Effector memory CD4-positive, alpha-beta T cell (primary cell): ENCODE data around the gene OR52H1.

Experiments
- DNase-seq, 3 donors: peaks; one replicate each; pipeline ENCODE4 v3.0.0-alpha.2; 2020
- H3K27ac ChIP-seq: 2 replicates; pipeline ENCODE4 v1.7.0; 2013; ENCODE audit warnings: mild to moderate bottlenecking, low read length, moderate library complexity; ENCODE audit not compliant: insufficient read depth, poor library complexity, severe bottlenecking
- H3K27me3 ChIP-seq: replicated peaks from 2 replicates; pipeline ENCODE4 v1.7.0; 2013; ENCODE audit warnings: mild to moderate bottlenecking, low read length; ENCODE audit not compliant: insufficient read depth, control insufficient read depth, poor library complexity, severe bottlenecking
- H3K36me3 ChIP-seq: 2 replicates; pipeline ENCODE4 v1.7.0; 2013; ENCODE audit warnings: mild to moderate bottlenecking, low read length, moderate library complexity; ENCODE audit not compliant: control insufficient read depth, insufficient read depth
- H3K4me1 ChIP-seq: 2 replicates; pipeline ENCODE4 v1.7.0; 2013; ENCODE audit warnings: low read length, mild to moderate bottlenecking; ENCODE audit not compliant: control insufficient read depth, insufficient read depth, poor library complexity, severe bottlenecking
- H3K4me3 ChIP-seq: 2 replicates; pipeline ENCODE4 v1.7.0; 2013; ENCODE audit warnings: low read length, low read depth, mild to moderate bottlenecking; ENCODE audit not compliant: insufficient read depth, poor library complexity, severe bottlenecking
- H3K9me3 ChIP-seq: 2 replicates; pipeline ENCODE4 v1.7.0; 2013; ENCODE audit warnings: mild to moderate bottlenecking, low read length, moderate library complexity; ENCODE audit not compliant: control insufficient read depth

OR52H1 gene

DNA sequence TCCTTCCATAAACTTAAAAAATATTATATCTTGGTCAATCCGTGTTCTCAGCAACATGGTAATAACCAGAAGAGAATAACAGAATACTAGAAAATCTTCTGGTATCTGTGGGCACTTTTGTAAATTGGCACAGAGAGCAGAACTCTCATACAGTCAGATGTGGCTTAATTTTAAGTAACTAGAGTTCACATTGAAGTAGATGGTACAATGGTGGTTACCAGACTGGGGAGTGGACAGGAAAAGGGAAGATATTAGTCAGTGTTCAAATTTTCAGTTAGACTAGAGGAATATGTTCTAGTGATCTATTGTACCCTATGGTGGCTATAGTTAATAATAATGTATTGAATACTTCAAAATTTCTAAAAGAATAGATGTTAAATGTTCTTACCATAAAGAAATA is 6.9 kb downstream of the OR52H1 start:
- no peak for DNase-seq
- H3K36me3 ChIP-seq: no peaks in the 10 kb centered on the region
- no peaks in the 10 kb centered on the region for H3K9me3 ChIP-seq
- no peak overlapping the region for H3K27ac ChIP-seq
- H3K4me3 ChIP-seq: no peak overlapping the region
- no peaks in the 10 kb centered on the region for H3K27me3 ChIP-seq
- H3K4me1 ChIP-seq: no peaks in the 10 kb centered on the region

DNA sequence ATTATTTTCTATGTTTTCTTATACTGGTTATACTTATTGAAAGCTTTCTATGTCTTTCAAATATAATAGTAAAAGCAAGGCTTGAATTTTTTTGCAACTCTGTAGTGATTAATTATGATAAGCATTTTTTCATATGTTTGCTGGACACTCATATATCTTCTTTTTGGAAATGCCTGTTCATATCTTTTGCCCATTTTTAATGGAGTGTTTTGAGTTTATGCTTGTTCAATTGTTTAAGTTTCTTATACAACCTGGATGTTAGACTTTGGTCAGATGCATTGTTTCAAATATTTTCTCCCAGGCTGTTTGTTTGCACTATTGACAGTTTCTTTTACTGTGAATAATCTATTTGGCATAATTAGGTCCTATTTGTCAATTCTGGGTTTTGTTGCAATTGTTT is 11.9 kb downstream of the OR52H1 start:
- no peaks in the 10 kb centered on the region for H3K36me3 ChIP-seq
- H3K27ac ChIP-seq: no peak overlapping the region
- H3K9me3 ChIP-seq: no peaks in the 10 kb centered on the region
- no peaks in the 10 kb centered on the region for H3K27me3 ChIP-seq
- no peak overlapping the region for H3K4me3 ChIP-seq
- no peaks in the 10 kb centered on the region for H3K4me1 ChIP-seq
- DNase-seq: no peak

DNA sequence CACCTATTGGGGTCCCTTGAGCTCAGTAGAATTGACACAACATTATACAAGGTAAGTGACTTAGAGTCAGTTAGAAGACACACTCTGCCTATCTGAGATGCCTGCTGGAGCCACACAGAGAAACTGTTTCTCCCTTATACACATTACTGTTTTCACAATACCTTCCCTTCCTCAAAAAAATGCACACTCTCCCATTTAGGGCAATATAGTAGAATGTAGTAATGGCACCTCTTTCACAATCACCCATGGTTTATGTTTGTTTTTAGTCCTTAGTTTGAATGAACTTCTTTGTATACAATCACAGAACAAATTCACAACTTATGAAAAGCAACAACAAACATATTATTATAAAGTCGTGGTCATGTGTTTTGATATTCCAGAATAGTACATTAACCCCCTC is 14.3 kb downstream of the OR52H1 start:
- Histone ChIP-seq H3K27me3 (no peaks in the 10 kb centered on the region), H3K9me3 (no peaks in the 10 kb centered on the region), H3K27ac (no peak overlapping the region), H3K4me1 (no peaks in the 10 kb centered on the region), H3K36me3 (no peaks in the 10 kb centered on the region), H3K4me3 (no peak overlapping the region)
- DNase-seq: no peak

DNA sequence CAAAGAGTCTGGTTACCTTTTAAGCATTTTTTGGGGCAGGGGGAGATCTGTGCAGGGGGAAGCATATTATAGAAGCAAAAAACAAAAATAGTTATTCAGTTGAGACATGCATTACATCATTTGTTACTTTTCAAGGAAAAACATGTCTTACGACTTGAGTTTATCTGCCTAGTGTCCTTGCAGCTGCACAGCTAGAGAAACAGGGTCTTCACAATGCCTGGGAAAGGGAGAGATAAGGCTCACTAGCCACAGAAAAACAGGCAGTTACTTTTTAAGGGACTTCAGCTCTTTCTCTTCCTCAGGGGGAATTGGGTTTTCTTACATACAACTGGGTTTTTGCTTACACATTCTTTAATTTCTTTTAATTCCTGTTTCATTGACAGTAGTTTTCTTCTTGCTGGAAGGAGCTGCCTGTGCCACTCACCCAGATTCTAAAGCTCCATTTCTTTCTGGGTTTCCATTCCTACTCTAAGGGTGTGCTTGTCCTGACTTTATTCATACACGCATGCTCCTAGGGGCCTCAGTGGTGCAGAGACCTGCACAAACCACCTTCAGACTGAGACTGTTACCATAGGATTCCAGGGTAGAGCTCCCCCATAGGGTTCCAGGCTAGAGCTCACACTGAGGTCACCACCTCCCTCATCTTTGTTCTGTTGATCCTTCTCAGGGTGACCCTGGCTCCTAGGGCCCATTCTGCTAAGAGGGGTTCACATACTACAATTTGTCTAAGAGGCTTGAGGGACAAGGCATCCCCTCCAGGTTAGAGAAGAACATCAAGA is 17.1 kb downstream of the OR52H1 start:
- H3K4me3 ChIP-seq: no peak overlapping the region
- no peaks in the 10 kb centered on the region for H3K27me3 ChIP-seq
- no peaks in the 10 kb centered on the region for H3K4me1 ChIP-seq
- no peaks in the 10 kb centered on the region for H3K36me3 ChIP-seq
- no peak for DNase-seq
- no peaks in the 10 kb centered on the region for H3K9me3 ChIP-seq
- H3K27ac ChIP-seq: no peak overlapping the region

DNA sequence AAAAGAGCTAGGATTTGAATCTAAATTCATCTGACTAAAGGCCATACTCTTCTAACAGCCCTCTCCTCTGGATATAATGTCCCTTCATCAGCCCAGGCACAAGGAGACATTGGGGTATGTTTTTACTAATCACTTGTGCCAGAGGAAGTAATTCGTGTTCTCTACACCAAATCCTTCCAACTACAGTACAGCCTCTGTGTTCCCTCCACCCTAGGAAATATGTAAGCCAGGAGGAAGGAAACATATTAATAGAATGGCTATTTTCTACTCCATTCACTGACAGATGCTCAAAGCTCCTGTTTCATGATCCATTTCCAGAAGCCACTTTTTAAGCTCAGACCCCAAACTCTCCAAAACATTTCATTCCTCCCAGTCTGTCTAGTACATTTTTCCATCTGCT is 19.8 kb downstream of the OR52H1 start:
- no peaks in the 10 kb centered on the region for H3K36me3 ChIP-seq
- no peak overlapping the region for H3K27ac ChIP-seq
- H3K4me1 ChIP-seq: no peaks in the 10 kb centered on the region
- no peak for DNase-seq
- no peak overlapping the region for H3K4me3 ChIP-seq
- H3K9me3 ChIP-seq: no peaks in the 10 kb centered on the region
- no peaks in the 10 kb centered on the region for H3K27me3 ChIP-seq

DNA sequence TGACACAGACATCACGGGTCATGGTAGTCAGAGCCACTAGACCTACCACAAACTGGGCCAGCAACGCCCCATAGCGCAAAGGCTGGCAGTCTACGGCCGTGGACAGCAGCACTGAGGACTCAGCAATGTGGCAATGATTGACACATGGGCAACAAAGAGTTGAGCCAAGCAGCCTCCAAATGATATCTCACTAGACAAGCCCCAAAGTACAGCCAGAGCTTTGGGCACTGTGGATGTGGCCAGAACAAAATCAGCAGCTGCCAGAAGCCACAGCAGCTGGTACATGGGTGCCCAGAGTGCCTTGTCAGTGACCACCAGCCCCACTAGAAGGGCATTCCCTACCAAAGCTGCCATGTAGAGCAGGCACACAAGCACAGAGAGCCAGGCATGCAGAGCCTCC is 20.6 kb downstream of the OR52H1 start:
- Histone ChIP-seq H3K9me3 (no peaks in the 10 kb centered on the region), H3K27ac (no peak overlapping the region), H3K27me3 (no peaks in the 10 kb centered on the region), H3K4me3 (no peak overlapping the region), H3K4me1 (no peaks in the 10 kb centered on the region), H3K36me3 (no peaks in the 10 kb centered on the region)
- no peak for DNase-seq

DNA sequence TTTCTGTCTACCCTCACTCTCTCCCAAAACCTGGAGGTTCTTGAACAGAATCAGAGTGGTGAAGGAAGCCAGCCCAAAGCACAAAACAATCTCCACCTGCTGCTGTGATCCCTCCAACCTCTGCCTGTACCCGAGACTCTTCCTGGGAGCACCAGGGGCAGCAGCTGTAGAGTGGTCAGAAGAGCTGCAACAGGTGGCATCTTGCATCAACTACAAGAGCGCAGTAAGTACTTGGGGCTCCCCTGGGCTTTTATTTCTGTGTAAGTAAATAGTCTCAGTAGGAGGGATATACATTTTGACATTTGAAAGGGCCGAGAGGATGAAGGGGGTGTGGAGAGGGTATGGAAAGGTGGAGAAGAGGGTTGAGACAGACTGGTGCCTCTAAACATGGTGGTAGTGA is 23.6 kb downstream of the OR52H1 start:
- Histone ChIP-seq H3K4me1 (no peaks in the 10 kb centered on the region), H3K4me3 (no peak overlapping the region)

DNA sequence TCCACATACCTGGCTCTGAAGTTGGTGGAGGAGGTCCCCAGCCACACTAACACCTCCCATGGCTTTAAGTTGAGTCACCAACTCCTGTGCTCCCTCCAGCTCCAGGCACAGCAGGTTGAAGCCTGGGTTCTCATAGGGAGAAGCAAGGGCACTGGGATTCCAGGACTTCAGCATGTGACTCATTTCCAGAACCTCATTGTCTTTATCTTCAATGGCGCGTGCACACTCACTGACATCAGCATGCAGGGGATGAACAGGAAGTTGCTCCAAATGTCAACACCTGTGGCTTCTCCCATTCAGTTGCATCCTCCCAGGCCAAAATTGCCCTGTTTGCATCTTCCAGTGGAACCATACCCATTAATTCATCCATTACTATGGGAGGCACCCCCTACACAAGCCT is 26.0 kb downstream of the OR52H1 start:
- Histone ChIP-seq H3K4me1 (no peaks in the 10 kb centered on the region), H3K36me3 (no peaks in the 10 kb centered on the region), H3K27me3 (no peaks in the 10 kb centered on the region), H3K4me3 (no peak overlapping the region), H3K27ac (no peak overlapping the region), H3K9me3 (no peaks in the 10 kb centered on the region)
- no peak for DNase-seq

More for the DNA sequence above, 23.6 kb downstream of the OR52H1 start:
- H3K27me3 ChIP-seq: no peaks in the 10 kb centered on the region
- DNase-seq: no peak
- H3K36me3 ChIP-seq: no peaks in the 10 kb centered on the region
- H3K27ac ChIP-seq: no peak overlapping the region
- H3K9me3 ChIP-seq: no peaks in the 10 kb centered on the region

DNA sequence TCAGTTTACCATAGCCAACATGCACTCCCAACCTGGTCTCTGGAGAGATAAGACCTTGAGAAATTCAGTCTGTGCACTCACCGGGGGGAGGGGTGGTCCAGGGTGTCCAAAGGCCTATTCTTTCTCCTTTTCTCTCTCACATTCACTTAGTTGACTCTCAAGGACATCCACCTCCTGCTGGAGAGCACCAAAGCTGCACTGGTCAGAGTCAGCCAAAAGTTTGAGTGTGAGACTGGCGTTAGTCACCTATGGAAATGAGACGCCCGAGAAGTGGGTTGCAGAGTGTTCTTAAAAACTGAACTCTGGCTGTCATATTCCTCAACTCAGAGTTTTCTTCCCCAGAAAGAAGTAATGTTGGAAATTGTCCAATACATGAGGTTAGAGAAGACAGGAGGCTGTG is 26.8 kb downstream of the OR52H1 start:
- H3K4me1 ChIP-seq: no peaks in the 10 kb centered on the region
- no peaks in the 10 kb centered on the region for H3K36me3 ChIP-seq
- no peak overlapping the region for H3K4me3 ChIP-seq
- DNase-seq: no peak
- H3K9me3 ChIP-seq: no peaks in the 10 kb centered on the region
- H3K27me3 ChIP-seq: no peaks in the 10 kb centered on the region
- no peak overlapping the region for H3K27ac ChIP-seq

DNA sequence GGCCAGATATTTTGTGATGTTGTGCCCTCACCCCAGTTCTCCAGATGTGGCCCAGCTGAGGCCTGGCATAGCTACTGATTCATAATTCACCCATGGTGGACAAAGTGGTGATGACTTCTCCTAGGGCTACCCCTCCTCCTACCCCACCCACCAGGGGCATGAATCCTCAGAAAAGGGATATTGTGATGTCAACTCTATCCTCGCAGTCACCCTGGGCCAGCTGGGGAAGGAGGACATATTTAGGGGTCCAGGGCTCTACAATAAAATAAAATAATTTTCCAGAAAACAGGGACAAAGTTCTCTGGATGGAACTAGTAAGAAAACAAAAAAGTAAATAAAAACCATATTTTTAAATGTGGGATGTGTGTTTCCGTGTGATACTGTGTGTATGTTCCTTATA is 31.7 kb downstream of the OR52H1 start, which contains the start of gene UBQLNL:
TSS of gene UBQLNL (minus strand) at position 101 of the 400 bp plus-strand sequence. CDS start 258 bp downstream, outside the sequence.
- no peaks in the 10 kb centered on the region for H3K27me3 ChIP-seq

More for the DNA sequence above, 31.7 kb downstream of the OR52H1 start, which contains the start of gene UBQLNL:
- no peaks in the 10 kb centered on the region for H3K9me3 ChIP-seq
- H3K27ac ChIP-seq: no peak within 1 kb of the TSS
- H3K4me1 ChIP-seq: no peaks in the 10 kb centered on the region
- DNase-seq: no peak
- H3K36me3 ChIP-seq: no peaks in the 10 kb centered on the region
- H3K4me3 ChIP-seq: no peak within 1 kb of the TSS
